ENCODE measurements around the gene CDYL.

CDYL gene

GRCh38 chr6:4913705-4914419, 137.7 kb downstream of the CDYL start:
- TF ChIP-seq CTCF (IDR thresholded peaks at IDR 0.05): no peak

GRCh38 chr6:4914420-4915159, 138.4 kb downstream of the CDYL start:
- Histone ChIP-seq H3K4me3 (ENCODE audit: low read depth in 1 of 2, low read length in 1 of 2) (no peak overlapping the region), H3K27ac (no peak overlapping the region), H3K4me1 (ENCODE audit: control insufficient read depth in 1 of 2, insufficient read depth in 1 of 2, low read depth in 1 of 2, low read length in 1 of 2) (no peaks in the 10 kb centered on the region), H3K27me3 (no peaks in the 10 kb centered on the region), H3K36me3 (no peaks in the 10 kb centered on the region), H3K9me3 (no peaks in the 10 kb centered on the region)
- no peak for TF ChIP-seq CTCF (IDR thresholded peaks at IDR 0.05)

More at GRCh38 chr6:4913705-4914419, 137.7 kb downstream of the CDYL start:
- H3K36me3 ChIP-seq: no peaks in the 10 kb centered on the region
- H3K27me3 ChIP-seq: no peaks in the 10 kb centered on the region
- no peaks in the 10 kb centered on the region for H3K4me1 ChIP-seq (ENCODE audit: control insufficient read depth in 1 of 2, insufficient read depth in 1 of 2, low read depth in 1 of 2, low read length in 1 of 2)
- H3K9me3 ChIP-seq: no peaks in the 10 kb centered on the region
- H3K27ac ChIP-seq: no peak overlapping the region
- no peak overlapping the region for H3K4me3 ChIP-seq (ENCODE audit: low read depth in 1 of 2, low read length in 1 of 2)

GRCh38 chr6:4916954-4917561, 140.9 kb downstream of the CDYL start:
- Histone ChIP-seq H3K4me1 (ENCODE audit: control insufficient read depth in 1 of 2, insufficient read depth in 1 of 2, low read depth in 1 of 2, low read length in 1 of 2) (no peaks in the 10 kb centered on the region), H3K36me3 (no peaks in the 10 kb centered on the region), H3K27me3 (no peaks in the 10 kb centered on the region), H3K9me3 (no peaks in the 10 kb centered on the region), H3K27ac (no peak overlapping the region), H3K4me3 (ENCODE audit: low read depth in 1 of 2, low read length in 1 of 2) (no peak overlapping the region)
- no peak for TF ChIP-seq CTCF (IDR thresholded peaks at IDR 0.05)

GRCh38 chr6:4920914-4921410, 144.8 kb downstream of the CDYL start:
- Histone ChIP-seq H3K36me3 (no peaks in the 10 kb centered on the region), H3K4me1 (ENCODE audit: control insufficient read depth in 1 of 2, insufficient read depth in 1 of 2, low read depth in 1 of 2, low read length in 1 of 2) (no peaks in the 10 kb centered on the region), H3K27me3 (no peaks in the 10 kb centered on the region), H3K9me3 (no peaks in the 10 kb centered on the region), H3K4me3 (ENCODE audit: low read depth in 1 of 2, low read length in 1 of 2) (no peak overlapping the region), H3K27ac (no peak overlapping the region)
- TF ChIP-seq CTCF (IDR thresholded peaks at IDR 0.05): no peak

GRCh38 chr6:4922488-4923037, 146.4 kb downstream of the CDYL start:
- TF ChIP-seq CTCF (IDR thresholded peaks at IDR 0.05): no peak
- H3K4me1 ChIP-seq (ENCODE audit: control insufficient read depth in 1 of 2, insufficient read depth in 1 of 2, low read depth in 1 of 2, low read length in 1 of 2): no peaks in the 10 kb centered on the region
- no peaks in the 10 kb centered on the region for H3K27me3 ChIP-seq
- no peaks in the 10 kb centered on the region for H3K9me3 ChIP-seq
- H3K36me3 ChIP-seq: no peaks in the 10 kb centered on the region
- no peak overlapping the region for H3K4me3 ChIP-seq (ENCODE audit: low read depth in 1 of 2, low read length in 1 of 2)
- no peak overlapping the region for H3K27ac ChIP-seq

All from neutrophil (primary cell).